Lower leg skin (tissue), 3 donors: ENCODE results near the gene TSG101.

Experiments used
- CTCF ChIP-seq, 3 donors: fragments of 450-650 bp; IDR thresholded peaks; one replicate each; pipeline ENCODE4 v1.5.1; 2016; ENCODE audit warnings: antibody characterized with exemption in 3 of 3, mild to moderate bottlenecking in 3 of 3, moderate library complexity in 2 of 3
- POLR2A ChIP-seq, 2 donors: fragments of 450-650 bp; IDR thresholded peaks; one replicate each; pipeline ENCODE4 v1.6.1; 2016 to 2017; ENCODE audit warnings: antibody characterized with exemption in 2 of 2, mild to moderate bottlenecking in 1 of 2, moderate library complexity in 1 of 2

GRCh38 chr11:18459634-18460033 is 67.1 kb downstream of the TSG101 start:
- TF ChIP-seq POLR2A (IDR thresholded peaks at IDR 0.05) (no peak), CTCF (IDR thresholded peaks at IDR 0.05) (no peak)
